HFFc6 (cell line): Measurements from ENCODE around the gene KRT15. TPM values are rescaled to one million over a fixed set of nuclear protein-coding genes. Genes with fewer than 3 reads are reported as not detected.

ENCODE experiments used
- DNase-seq: peaks from one replicate; pipeline ENCODE4 v3.0.0-alpha.2; 2018
- H3K27ac Mint-ChIP-seq: 2 replicates; pipeline ENCODE4 v1.8.0; 2020; ENCODE audit warnings: mild to moderate bottlenecking, mixed read lengths
- H3K27me3 Mint-ChIP-seq: 2 replicates; pipeline ENCODE4 v1.8.0; 2021; ENCODE audit warnings: mild to moderate bottlenecking, moderate library complexity, mixed read lengths; ENCODE audit not compliant: insufficient read depth
- H3K36me3 Mint-ChIP-seq: 2 replicates; pipeline ENCODE4 v1.8.0; 2021; ENCODE audit warnings: low read depth, mixed read lengths
- H3K4me1 Mint-ChIP-seq: 2 replicates; pipeline ENCODE4 v1.8.0; 2020; ENCODE audit warnings: low read depth, mixed read lengths
- H3K4me3 Mint-ChIP-seq: 2 replicates; pipeline ENCODE4 v1.8.0; 2020; ENCODE audit warnings: mild to moderate bottlenecking, moderate library complexity, mixed read lengths
- H3K9me3 Mint-ChIP-seq: 2 replicates; pipeline ENCODE4 v1.8.0; 2020; ENCODE audit warnings: mild to moderate bottlenecking, mixed read lengths
- CTCF ChIP-seq: fragments of 200-600 bp; sonication (generic); IDR thresholded peaks from 2 replicates; pipeline ENCODE4 v1.5.0; 2021; ENCODE audit warnings: antibody characterized with exemption, mild to moderate bottlenecking
- long read RNA-seq: library from polyadenylated mRNA; unstranded; transcript quantifications from one replicate; pipeline ENCODE4 v2.0.0, GENCODE V29; 2019
- total RNA-seq, 6 experiments: library from RNA; stranded (reverse); fragmentation: NEBNext Ultra II Directional; extraction: Animal tissue kit (Norgen Biotek cat#: 25700); gene quantifications; 2 replicates in 1 of 6; 3 replicates in 5 of 6; pipeline ENCODE4 v1.2.3, GENCODE V29; 2021

Gene KRT15
- 1 to 10 TPM; 5.0 to 8.6 (median 6.9) TPM for total RNA-seq
- long read RNA-seq, partial matches to known transcripts, result 2 of 10 reads
- long read RNA-seq, other reads (novel, unspliced or antisense), result 8 of 10 reads

GRCh38 chr17:41518789-41519449 lies at the start of gene KRT15:
Gene KRT15, minus strand, starts transcription at chr17:41518890. Its CDS starts 63 bp downstream, at chr17:41518827.
- DNase-seq, result peak; percentile 68
- no peaks in the 10 kb centered on the region for H3K36me3 Mint-ChIP-seq
- peaks cover 44% of the 10 kb centered on the region for H3K4me1 Mint-ChIP-seq
- H3K4me3 Mint-ChIP-seq, result no peak within 1 kb of the TSS
- peaks cover 1% of the 10 kb centered on the region for H3K27me3 Mint-ChIP-seq
- H3K9me3 Mint-ChIP-seq, result no peaks in the 10 kb centered on the region
- TF ChIP-seq CTCF, result no peak
- peak within 1 kb of the TSS; percentile 52 for H3K27ac Mint-ChIP-seq

GRCh38 chr17:41567317-41567716 lies 48.6 kb upstream of the KRT15 start:
- no peaks in the 10 kb centered on the region for H3K4me1 Mint-ChIP-seq
- DNase-seq, result no peak
- no peak overlapping the region for H3K4me3 Mint-ChIP-seq
- no peaks in the 10 kb centered on the region for H3K36me3 Mint-ChIP-seq
- TF ChIP-seq CTCF, result no peak
- no peak overlapping the region for H3K27ac Mint-ChIP-seq
- no peaks in the 10 kb centered on the region for H3K9me3 Mint-ChIP-seq
- H3K27me3 Mint-ChIP-seq, result peaks cover 69% of the 10 kb centered on the region

- Mint-ChIP-seq H3K4me3 (no peak overlapping the region), H3K4me1 (no peaks in the 10 kb centered on the region), H3K36me3 (no peaks in the 10 kb centered on the region), H3K27ac (no peak overlapping the region), H3K27me3 (peaks cover 56% of the 10 kb centered on the region), H3K9me3 (no peaks in the 10 kb centered on the region)
- DNase-seq, result no peak
- no peak for TF ChIP-seq CTCF
Observed at GRCh38 chr17:41565338-41565737, 46.6 kb upstream of the KRT15 start.

GRCh38 chr17:41563607-41564170 lies 45.0 kb upstream of the KRT15 start:
- no peak for DNase-seq
- no peak overlapping the region for H3K27ac Mint-ChIP-seq
- H3K36me3 Mint-ChIP-seq, result no peaks in the 10 kb centered on the region
- no peak overlapping the region for H3K4me3 Mint-ChIP-seq
- H3K4me1 Mint-ChIP-seq, result peaks cover 12% of the 10 kb centered on the region
- peaks cover 44% of the 10 kb centered on the region for H3K27me3 Mint-ChIP-seq
- no peak for TF ChIP-seq CTCF
- no peaks in the 10 kb centered on the region for H3K9me3 Mint-ChIP-seq

- no peak for DNase-seq
- Mint-ChIP-seq H3K27ac (no peak overlapping the region), H3K9me3 (no peaks in the 10 kb centered on the region), H3K27me3 (peaks cover 34% of the 10 kb centered on the region), H3K4me1 (peaks cover 16% of the 10 kb centered on the region), H3K36me3 (no peaks in the 10 kb centered on the region), H3K4me3 (no peak overlapping the region)
- no peak for TF ChIP-seq CTCF
Observed at GRCh38 chr17:41561554-41561953, 42.9 kb upstream of the KRT15 start.
